ENCODE results near the gene APC2.

The APC2 gene, protein sequence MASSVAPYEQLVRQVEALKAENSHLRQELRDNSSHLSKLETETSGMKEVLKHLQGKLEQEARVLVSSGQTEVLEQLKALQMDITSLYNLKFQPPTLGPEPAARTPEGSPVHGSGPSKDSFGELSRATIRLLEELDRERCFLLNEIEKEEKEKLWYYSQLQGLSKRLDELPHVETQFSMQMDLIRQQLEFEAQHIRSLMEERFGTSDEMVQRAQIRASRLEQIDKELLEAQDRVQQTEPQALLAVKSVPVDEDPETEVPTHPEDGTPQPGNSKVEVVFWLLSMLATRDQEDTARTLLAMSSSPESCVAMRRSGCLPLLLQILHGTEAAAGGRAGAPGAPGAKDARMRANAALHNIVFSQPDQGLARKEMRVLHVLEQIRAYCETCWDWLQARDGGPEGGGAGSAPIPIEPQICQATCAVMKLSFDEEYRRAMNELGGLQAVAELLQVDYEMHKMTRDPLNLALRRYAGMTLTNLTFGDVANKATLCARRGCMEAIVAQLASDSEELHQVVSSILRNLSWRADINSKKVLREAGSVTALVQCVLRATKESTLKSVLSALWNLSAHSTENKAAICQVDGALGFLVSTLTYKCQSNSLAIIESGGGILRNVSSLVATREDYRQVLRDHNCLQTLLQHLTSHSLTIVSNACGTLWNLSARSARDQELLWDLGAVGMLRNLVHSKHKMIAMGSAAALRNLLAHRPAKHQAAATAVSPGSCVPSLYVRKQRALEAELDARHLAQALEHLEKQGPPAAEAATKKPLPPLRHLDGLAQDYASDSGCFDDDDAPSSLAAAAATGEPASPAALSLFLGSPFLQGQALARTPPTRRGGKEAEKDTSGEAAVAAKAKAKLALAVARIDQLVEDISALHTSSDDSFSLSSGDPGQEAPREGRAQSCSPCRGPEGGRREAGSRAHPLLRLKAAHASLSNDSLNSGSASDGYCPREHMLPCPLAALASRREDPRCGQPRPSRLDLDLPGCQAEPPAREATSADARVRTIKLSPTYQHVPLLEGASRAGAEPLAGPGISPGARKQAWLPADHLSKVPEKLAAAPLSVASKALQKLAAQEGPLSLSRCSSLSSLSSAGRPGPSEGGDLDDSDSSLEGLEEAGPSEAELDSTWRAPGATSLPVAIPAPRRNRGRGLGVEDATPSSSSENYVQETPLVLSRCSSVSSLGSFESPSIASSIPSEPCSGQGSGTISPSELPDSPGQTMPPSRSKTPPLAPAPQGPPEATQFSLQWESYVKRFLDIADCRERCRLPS (N-terminal part only)

DNA sequence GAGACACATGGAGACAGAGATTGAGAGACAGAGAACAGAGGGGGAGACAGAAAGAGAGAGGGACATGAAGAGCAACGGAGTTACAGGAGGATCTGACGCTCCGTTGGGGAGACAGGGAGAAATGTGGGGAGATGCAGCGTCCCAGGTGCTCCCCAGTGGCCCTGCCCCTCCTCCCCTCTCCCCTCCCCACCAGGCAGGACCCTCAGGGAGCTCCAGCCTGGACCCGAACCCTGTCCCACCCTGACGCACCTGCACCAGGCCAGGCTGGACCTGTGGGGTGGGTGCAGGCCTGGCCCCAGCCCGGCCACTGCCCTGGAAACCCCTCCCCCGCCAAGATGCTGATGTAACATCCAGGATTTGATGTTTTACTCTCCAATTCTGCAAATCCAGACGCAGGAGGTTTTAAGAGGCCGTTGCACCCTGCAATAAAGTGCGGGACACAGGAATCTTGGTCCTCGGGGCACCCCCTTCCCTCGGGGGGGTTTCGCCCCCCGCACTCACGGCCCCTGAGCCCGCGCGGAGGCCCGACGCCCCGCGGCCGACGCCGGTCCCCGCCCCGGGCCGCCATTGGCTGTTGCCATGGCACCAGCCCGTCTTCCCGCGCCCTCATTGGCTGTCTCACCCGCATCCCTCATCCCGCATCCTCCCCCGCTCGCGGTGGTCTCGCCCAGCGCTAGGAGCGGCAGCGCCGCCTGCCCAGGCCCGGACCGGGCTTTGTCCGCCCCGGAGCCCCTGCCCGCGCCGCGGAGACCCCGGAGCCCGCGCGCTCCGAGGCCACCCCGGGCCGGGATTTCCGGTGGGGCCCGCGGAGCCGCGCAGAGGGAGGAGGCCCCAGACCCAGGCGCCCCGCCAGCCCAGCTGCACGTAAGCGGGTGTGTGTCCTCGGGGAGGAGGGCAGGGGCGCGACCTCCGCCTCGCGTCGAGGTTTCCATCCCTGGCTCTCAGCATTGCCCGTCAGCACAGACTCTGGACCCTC, at the start of gene APC2:
Gene APC2 (plus strand): TSS at position 655 of the 976 bp plus-strand sequence. CDS start 2,881 bp downstream, outside the sequence.
- TF ChIP-seq GATA3 (IDR thresholded peaks at IDR 0.05; ENCODE audit: low read depth, low read length) (no peak), GATA2 (IDR thresholded peaks at IDR 0.05; ENCODE audit: low read depth, low read length) (no peak)

DNA sequence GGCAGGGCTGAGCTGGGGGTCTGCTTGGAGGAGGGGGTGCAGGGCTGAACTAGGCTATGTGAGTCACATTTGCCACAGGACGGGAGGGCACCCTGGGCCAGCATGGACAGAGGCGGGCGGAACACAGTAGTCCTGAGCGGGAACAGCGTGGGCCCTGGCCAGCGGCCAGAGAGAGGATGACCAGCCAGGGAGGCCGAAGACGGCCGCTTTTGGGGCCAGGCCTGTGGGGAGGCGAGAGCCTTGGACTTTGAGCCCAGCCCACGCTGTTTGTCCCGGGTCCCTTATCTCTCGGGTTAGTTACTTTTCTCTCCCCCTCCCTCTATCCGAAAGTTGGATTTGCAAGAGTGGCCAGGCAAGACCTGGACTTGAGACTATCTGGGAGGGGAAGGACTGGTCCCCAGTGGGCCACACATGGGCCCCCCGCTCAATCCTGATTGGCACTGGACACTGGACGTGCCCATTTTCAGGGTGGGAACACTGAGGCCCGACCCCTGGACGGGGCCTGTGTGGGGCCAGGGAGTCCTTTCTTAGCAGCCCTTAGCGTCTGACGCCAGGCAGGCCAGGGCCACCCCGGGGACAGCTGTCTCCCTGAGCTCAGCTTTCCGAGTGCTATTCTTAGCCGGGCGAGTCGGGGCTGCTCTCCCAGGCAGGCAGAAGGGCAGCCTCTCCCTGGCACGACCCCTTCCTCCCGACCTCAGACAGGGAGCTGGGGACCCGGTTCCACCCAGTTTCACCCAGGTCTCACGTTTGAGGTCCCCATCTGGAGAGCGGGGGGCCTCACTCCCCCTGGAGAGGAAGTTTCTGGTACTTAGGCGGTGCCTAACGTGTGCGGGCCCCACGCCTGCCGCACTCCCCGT, 49.4 kb upstream of the APC2 start:
- TF ChIP-seq GATA3 (IDR thresholded peaks at IDR 0.05; ENCODE audit: low read depth, low read length) (no peak), GATA2 (IDR thresholded peaks at IDR 0.05; ENCODE audit: low read depth, low read length) (no peak)

DNA sequence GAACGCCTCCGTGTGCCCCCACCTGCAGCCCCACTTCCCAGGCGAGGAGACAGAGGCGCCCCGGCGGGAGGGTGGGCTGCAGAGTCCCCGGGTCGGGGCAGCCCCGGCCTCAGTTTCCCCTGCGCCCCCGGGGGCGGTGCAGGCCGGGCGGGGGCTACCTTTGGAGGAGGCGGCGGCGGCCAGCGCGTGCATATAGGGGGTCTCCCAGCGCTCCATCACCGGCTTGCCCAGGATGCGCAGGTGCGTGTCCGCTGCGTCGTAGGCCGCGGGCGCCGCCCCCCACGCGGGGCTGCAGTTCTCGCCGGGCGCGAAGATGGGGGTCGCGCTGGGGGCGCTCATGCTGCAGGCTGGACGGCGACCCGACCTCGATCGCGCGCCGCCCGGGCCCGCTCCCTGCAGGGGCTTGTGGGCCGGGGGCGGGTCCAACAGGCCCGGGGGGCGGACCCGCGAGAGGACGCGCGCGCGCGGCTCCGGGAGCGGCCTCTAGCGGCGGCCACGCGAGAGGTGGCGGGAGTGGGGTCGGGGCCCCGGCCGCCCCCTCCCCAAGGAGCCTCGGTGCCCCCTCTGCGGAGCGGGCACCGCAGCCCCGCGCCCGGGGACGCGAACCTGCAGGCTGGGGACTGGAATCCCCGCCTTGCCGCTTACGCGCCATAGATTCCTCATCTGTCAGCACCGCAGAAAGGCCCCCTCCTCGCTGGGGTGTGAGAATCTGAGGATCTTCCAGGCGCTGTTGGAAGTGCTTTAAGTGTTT, 48.6 kb upstream of the APC2 start, which contains the start of gene GAMT:
Gene GAMT (minus strand): TSS at position 405 of the 751 bp plus-strand sequence. CDS start 66 bp downstream, at position 339.
- no peak for TF ChIP-seq GATA3 (IDR thresholded peaks at IDR 0.05; ENCODE audit: low read depth, low read length)
- TF ChIP-seq GATA2 (IDR thresholded peaks at IDR 0.05; ENCODE audit: low read depth, low read length): no peak

DNA sequence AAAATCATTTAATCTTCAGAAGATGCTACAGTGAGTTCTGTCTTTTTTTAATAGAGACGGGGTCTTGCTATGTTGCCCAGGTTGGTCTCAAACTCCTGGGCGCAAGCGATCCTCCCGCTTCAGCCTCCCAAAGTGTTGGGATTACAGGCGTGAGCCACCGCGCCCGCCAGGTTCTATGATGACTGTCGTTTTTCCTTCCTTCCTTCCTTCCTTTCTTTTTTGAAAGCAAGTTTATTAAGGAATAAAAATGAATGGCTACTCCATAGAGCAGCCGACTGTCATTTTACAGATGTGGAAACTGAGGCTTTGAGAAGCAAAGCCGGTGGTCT, 48.1 kb upstream of the APC2 start:
- no peak for TF ChIP-seq GATA3 (IDR thresholded peaks at IDR 0.05; ENCODE audit: low read depth, low read length)
- no peak for TF ChIP-seq GATA2 (IDR thresholded peaks at IDR 0.05; ENCODE audit: low read depth, low read length)

DNA sequence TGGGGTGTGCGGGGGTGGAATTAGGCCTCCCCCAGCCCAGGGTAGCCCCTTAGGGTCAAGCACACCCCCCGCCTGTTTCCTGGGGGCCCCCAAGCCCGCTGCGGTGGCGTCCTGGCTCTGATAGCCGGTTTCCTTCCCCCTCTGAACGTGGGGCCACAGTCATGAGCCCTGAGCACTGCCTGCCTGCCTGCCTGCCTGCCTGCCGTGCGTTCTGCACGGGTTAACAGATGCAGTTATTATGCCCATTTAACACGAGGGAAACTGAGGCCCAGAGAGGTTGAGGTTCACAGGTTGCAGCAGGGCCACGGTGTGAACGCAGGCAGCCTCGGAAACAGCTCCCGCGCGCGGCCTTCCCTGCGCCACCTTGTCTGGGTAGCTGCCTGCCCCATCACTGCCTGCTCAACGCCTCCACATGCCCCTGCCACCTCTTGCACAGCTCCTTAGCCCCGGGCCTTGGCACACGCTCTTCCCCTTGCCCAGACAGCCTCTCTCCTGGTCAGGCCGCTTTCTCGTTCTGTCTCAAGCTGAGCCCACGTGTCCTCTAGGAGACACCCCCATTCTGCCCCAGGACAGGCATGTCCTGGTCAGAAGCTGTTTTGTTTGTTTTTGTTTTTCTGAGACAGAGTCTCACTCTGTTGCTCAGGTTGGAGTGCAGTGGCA, 47.4 kb upstream of the APC2 start:
- no peak for TF ChIP-seq GATA2 (IDR thresholded peaks at IDR 0.05; ENCODE audit: low read depth, low read length)
- TF ChIP-seq GATA3 (IDR thresholded peaks at IDR 0.05; ENCODE audit: low read depth, low read length): no peak

DNA sequence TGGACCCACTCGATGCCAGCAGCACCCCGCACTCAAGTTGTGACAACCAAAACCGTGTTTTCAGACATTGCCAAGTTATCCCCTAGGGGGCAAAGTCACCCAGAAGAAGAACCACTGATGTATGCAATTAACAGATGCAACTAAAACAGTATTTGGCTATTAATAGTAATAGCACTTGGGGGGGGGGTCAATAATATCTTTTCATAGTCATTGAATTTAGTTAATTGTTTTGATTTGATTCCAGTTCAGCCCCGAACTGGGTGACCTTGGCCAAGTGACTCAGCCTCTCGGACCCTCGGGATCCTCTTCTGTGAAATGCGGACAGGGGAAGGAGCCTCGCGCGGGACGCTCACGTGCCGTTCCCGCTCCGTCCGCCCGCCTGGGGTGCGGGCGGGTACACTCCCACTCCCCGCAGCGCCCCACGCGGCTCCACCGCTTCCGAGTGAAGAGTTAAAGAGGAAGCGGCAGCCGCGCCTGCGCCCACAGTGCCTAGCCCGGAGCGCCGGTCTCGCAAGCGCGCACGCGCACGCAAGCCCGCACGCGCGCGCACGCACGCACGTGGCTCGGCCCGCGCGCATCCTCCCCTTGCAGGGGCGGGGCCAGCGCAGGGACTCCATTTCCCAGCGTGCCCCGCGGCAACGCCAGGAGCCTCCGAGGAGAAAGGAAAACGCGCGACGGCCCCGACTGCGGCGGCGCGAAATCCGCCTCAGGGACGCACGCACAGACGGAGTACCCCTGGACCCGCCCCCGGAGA, 43.0 kb upstream of the APC2 start:
- TF ChIP-seq GATA2 (IDR thresholded peaks at IDR 0.05; ENCODE audit: low read depth, low read length) (no peak; the same call in 1 of the 2 replicates), GATA3 (IDR thresholded peaks at IDR 0.05; ENCODE audit: low read depth, low read length) (no peak)

DNA sequence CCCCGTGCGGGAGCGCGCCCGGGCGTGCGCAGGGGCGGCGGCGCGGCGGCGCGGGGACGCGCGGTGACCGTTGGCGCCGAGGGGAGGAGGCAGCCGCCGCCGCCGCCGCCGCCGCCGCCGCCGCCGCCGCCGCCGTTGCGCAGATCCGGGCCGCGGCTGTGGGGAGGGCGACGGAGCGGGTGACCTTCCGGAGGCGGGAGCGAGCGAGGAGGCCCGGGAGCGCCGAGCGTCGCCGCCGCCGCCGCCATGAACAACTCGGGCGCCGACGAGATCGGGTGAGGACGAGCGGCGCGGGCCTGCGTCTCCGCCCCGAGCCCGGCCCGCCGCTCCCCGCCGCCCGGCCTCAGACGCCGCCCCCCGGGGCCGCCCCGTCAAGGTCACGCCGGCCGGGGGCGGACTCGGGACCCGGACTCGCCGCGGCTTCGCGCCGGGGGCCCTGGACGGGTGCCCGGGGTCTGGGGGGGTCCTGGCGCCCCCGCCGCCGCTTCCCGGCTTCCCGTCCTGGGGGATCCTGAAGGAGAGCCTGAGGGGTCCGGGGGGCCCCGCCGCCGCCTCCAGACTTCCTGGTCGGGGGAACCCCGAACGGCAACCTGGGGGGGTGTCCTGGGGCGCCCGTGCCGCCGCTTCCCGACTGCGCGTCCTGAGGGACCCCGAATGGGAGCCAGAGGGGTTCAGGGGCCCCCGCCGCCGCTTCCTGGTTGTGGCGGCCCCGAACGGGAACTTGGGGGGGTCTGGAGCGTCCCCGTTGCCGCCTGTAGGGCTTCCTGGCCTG, 42.2 kb upstream of the APC2 start, which contains the start of gene DAZAP1:
Gene DAZAP1 (plus strand): TSS at position 59 of the 772 bp plus-strand sequence. CDS start 188 bp downstream, at position 247.
- no peak for TF ChIP-seq GATA3 (IDR thresholded peaks at IDR 0.05; ENCODE audit: low read depth, low read length)
- TF ChIP-seq GATA2 (IDR thresholded peaks at IDR 0.05; ENCODE audit: low read depth, low read length): no peak

DNA sequence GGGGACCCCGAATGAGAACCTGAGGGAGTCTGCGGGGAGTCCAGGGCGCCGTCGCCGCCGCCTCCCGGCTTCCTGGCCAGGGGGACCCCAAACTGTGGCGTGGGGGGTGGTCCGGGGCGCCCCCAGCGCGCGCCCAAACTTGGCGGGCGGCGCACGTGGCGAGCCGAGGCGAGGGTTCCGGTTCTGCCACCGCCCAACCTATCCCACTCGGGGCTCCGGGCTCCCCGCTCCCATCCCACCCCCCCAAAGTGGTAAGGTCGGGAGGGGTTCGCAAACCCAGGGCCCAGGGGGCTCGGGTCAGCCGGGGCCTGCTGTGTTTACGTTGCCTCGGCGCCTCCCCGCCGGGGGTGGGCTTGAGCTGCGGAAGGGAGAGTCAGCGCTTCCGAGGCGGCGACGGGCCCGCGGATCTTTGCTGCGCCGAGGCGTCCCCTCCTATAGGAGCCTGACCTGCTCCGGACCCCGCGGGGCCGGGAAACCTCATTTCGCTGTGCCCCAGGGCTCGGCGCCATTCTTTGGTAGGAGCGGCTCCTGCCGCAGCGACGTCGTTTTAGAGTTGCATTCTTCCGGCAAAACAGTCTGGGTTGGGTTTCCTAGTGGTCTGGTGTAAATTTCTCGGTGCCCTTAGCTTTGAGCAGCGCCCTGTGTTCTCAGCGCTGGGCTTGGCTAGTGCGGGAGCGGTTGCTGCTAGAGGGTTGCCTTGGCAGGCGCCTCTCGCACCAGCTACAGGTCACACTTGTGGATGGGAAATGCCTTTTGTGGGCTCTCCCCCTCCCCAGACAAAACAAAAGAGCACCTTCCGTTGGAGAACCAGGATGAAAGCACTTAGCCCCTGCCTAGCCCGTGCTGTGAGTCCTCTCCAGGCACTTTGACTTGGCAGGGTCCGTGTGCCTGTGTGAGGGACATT, 41.4 kb upstream of the APC2 start:
- TF ChIP-seq GATA3 (IDR thresholded peaks at IDR 0.05; ENCODE audit: low read depth, low read length) (no peak), GATA2 (IDR thresholded peaks at IDR 0.05; ENCODE audit: low read depth, low read length) (no peak)

Data from SH-SY5Y (cell line).